ENCODE measurements around the gene AFG1L.

DNA sequence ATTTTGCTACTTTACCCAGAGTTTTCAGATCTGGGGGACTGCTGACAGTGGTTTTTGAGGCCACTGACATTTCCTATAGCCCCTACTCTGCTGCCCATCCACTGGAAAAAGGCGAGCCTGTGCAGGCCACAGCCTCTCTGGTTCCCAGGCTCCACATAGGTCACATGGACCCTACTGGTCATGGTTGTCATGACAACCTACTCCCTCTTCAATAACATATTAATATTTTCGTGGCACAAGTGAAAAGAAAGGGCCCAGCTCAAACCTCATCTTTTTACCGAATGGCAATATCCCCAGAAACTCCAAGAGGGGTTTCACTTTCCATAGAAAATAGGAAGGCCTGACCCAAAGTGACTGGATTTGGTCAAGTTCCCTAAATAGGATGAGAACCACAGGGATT is 254.9 kb downstream of the AFG1L start:
- no peak for TF ChIP-seq POLR2A (IDR thresholded peaks at IDR 0.05)
- TF ChIP-seq, protein P1, sequence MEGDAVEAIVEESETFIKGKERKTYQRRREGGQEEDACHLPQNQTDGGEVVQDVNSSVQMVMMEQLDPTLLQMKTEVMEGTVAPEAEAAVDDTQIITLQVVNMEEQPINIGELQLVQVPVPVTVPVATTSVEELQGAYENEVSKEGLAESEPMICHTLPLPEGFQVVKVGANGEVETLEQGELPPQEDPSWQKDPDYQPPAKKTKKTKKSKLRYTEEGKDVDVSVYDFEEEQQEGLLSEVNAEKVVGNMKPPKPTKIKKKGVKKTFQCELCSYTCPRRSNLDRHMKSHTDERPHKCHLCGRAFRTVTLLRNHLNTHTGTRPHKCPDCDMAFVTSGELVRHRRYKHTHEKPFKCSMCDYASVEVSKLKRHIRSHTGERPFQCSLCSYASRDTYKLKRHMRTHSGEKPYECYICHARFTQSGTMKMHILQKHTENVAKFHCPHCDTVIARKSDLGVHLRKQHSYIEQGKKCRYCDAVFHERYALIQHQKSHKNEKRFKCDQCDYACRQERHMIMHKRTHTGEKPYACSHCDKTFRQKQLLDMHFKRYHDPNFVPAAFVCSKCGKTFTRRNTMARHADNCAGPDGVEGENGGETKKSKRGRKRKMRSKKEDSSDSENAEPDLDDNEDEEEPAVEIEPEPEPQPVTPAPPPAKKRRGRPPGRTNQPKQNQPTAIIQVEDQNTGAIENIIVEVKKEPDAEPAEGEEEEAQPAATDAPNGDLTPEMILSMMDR (IDR thresholded peaks at IDR 0.05), result peak in 1 of 12 donors; percentile 17

Measured in heart left ventricle (tissue), 13 donors.